ENCODE measurements around the gene PRR33. TPM values are rescaled to one million over a fixed set of nuclear protein-coding genes. Genes with fewer than 3 reads are reported as not detected.

The PRR33 gene
- total and polyA plus RNA-seq, 11 donors, result 0.08 to 5.1 (median 2.4) TPM

GRCh38 chr11:1925373-1926155, 33.9 kb upstream of the PRR33 start:
- Histone ChIP-seq H3K27ac (peak overlapping the region in 10 of 12 donors; percentile 65 to 91 (median 73)), H3K27me3 (no peaks in the 10 kb centered on the region), H3K4me1 (peaks cover 4 to 74% (median 39%) of the 10 kb centered on the region in 12 donors), H3K4me3 (no peak overlapping the region), H3K9me3 (no peaks in the 10 kb centered on the region), H3K36me3 (no peaks in the 10 kb centered on the region)
- TF ChIP-seq CTCF (IDR thresholded peaks at IDR 0.05), result no peak
- no peak for TF ChIP-seq POLR2A (IDR thresholded peaks at IDR 0.05)
- DNase-seq, result peak in 1 of 5 donors; percentile 48
- intact Hi-C loops (cut with DNase I), result loop anchor here in 2 of 10 donors (5.0 to 10.0 kb wide), 3 partner anchors 43 to 231 kb away; partner anchors contain the start of gene KRTAP5-6 (in 1 of the 2)
- 91 to 92% (median 91%) methylated on average over 9 to 23 of the region's 23 CpGs for WGBS, 4 donors
- no peak for ATAC-seq

- Histone ChIP-seq H3K4me3 (no peak overlapping the region), H3K9me3 (no peaks in the 10 kb centered on the region), H3K36me3 (no peaks in the 10 kb centered on the region), H3K27me3 (no peaks in the 10 kb centered on the region), H3K27ac (peak overlapping the region in 9 of 12 donors; percentile 8 to 93 (median 72)), H3K4me1 (peaks cover 4 to 74% (median 39%) of the 10 kb centered on the region in 12 donors)
- peak in 1 of 5 donors; percentile 46 for DNase-seq
- ATAC-seq, result no peak
- intact Hi-C loops (cut with DNase I), result loop anchor here in 2 of 10 donors (5.0 to 10.0 kb wide), 3 partner anchors 43 to 230 kb away; partner anchors contain the start of gene KRTAP5-6 (in 1 of the 2)
- 75 to 85% (median 82%) methylated on average over 18 to 21 of the region's 21 CpGs for WGBS, 4 donors
- no peak for TF ChIP-seq CTCF (IDR thresholded peaks at IDR 0.05)
- no peak for TF ChIP-seq POLR2A (IDR thresholded peaks at IDR 0.05)
Observed at GRCh38 chr11:1924646-1925372, 33.1 kb upstream of the PRR33 start.

- H3K36me3 ChIP-seq, result no peaks in the 10 kb centered on the region
Observed at GRCh38 chr11:1924181-1924580, 32.5 kb upstream of the PRR33 start.

More at GRCh38 chr11:1924181-1924580, 32.5 kb upstream of the PRR33 start:
- no peak for TF ChIP-seq POLR2A (IDR thresholded peaks at IDR 0.05)
- no peak for TF ChIP-seq CTCF (IDR thresholded peaks at IDR 0.05)
- intact Hi-C loops (cut with DNase I), result loop anchor here in 2 of 10 donors (10.0 kb wide), 2 partner anchors 79 to 229 kb away; partner anchors contain the start of gene KRTAP5-6 (in 1 of the 2)
- peak in 2 of 5 donors; percentile 10 to 52 for DNase-seq
- Histone ChIP-seq H3K27ac (peak overlapping the region in 8 of 12 donors; percentile 30 to 93 (median 78)), H3K4me1 (peaks cover 4 to 81% (median 46%) of the 10 kb centered on the region in 12 donors), H3K9me3 (no peaks in the 10 kb centered on the region), H3K27me3 (no peaks in the 10 kb centered on the region), H3K4me3 (no peak overlapping the region)
- WGBS, 4 donors, result 81 to 88% (median 83%) methylated on average over 17 of the region's 17 CpGs
- no peak for ATAC-seq

All from heart left ventricle (tissue), 16 donors.